HG03469 (cell line): ENCODE data around the gene PHF19.
A peak's percentile ranks its signal among the peaks of the same experiment; 100 is the strongest.

ENCODE experiments used
- ATAC-seq: cut with Tn5 transposase; IDR thresholded peaks from one replicate; pipeline ENCODE4 v1.9.1; 2021; ENCODE audit warnings: mild to moderate bottlenecking, moderate library complexity, moderate number of reproducible peaks; ENCODE audit not compliant: unreplicated experiment

PHF19 gene

GRCh38 chr9:120876842-120877240 is at the start of gene PHF19:
TSS of gene PHF19 (minus strand) at chr9:120877188. CDS start at chr9:120874741, 2,447 bp downstream.
- no peak for ATAC-seq

GRCh38 chr9:120926397-120926928 is 49.5 kb upstream of the PHF19 start, which contains the start of gene TRAF1:
TSS of gene TRAF1 (minus strand) at chr9:120926796. CDS start at chr9:120926075, 721 bp downstream.
- ATAC-seq, result no peak

GRCh38 chr9:120925535-120926396 is 48.8 kb upstream of the PHF19 start:
- peak; percentile 29 for ATAC-seq

- ATAC-seq, result no peak
Measured at GRCh38 chr9:120924698-120925534, 47.9 kb upstream of the PHF19 start.

GRCh38 chr9:120923620-120924328 is 46.8 kb upstream of the PHF19 start:
- no peak for ATAC-seq

GRCh38 chr9:120922404-120923195 is 45.6 kb upstream of the PHF19 start:
- no peak for ATAC-seq

GRCh38 chr9:120921661-120922181 is 44.7 kb upstream of the PHF19 start:
- no peak for ATAC-seq

GRCh38 chr9:120920806-120921178 is 43.8 kb upstream of the PHF19 start:
- ATAC-seq, result no peak

GRCh38 chr9:120919843-120920805 is 43.1 kb upstream of the PHF19 start:
- ATAC-seq, result no peak

GRCh38 chr9:120918931-120919842 is 42.2 kb upstream of the PHF19 start:
- ATAC-seq, result no peak

GRCh38 chr9:120917929-120918762 is 41.2 kb upstream of the PHF19 start:
- ATAC-seq, result no peak

- no peak for ATAC-seq
Measured at GRCh38 chr9:120916991-120917880, 40.2 kb upstream of the PHF19 start.

- ATAC-seq, result no peak
Measured at GRCh38 chr9:120916588-120916987, 39.6 kb upstream of the PHF19 start.

- no peak for ATAC-seq
Measured at GRCh38 chr9:120915854-120916470, 39.0 kb upstream of the PHF19 start.

GRCh38 chr9:120914953-120915352 is 38.0 kb upstream of the PHF19 start:
- ATAC-seq, result no peak
